Fibroblast of skin of right biceps (primary cell): ENCODE results near the gene POGLUT2.
A peak's percentile ranks its signal among the peaks of the same experiment; 100 is the strongest.
"Not testable (repeated sequence)": the region's sequence is repeated elsewhere in the genome, so short reads cannot be mapped to it uniquely, and the experiment has no call there.

Experiments used
- DNase-seq: peaks from one replicate; pipeline ENCODE4 v3.0.0-alpha.2; 2013

Gene POGLUT2

GRCh38 chr13:102800145-102801041 is 1.6 kb upstream of the POGLUT2 start:
- DNase-seq: peak; percentile 85

- DNase-seq: no peak
Measured at GRCh38 chr13:102799426-102800144, 809 bp upstream of the POGLUT2 start.

DNA sequence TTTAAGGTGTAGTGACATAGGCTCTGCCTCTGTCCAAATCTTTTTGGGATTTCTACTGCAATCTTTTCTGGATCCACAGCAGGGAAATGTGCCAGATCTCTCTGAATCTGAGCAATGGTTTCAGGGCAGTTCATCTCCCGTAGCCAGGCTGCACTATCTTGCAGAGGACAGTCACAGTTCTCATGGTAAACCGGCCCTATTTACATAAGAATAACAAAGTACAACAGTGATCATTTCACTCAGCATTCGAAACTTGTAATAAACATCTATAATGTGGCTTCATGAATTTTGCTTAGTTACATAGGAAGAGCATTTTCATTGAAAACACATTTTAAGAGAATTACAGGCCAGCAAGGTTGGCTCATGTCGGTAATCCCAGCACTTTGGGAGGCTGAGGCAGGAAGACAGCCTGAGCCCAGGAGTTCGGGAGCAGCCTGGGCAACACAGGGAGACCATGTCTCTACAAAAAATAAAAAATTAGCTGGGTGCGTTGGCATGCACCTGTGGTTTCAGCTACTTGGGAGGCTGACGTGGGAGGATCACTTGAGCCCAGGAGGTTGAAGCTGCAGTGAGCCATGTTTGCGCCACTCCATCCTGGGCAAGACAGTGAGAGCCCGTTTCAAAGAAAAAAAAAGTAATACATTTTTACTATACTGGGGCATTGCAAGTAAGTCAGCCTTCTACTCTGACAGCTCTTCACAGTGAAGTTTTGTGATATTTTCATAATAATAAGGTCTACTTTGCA is 5.0 kb downstream of the POGLUT2 start:
- DNase-seq: no peak

DNA sequence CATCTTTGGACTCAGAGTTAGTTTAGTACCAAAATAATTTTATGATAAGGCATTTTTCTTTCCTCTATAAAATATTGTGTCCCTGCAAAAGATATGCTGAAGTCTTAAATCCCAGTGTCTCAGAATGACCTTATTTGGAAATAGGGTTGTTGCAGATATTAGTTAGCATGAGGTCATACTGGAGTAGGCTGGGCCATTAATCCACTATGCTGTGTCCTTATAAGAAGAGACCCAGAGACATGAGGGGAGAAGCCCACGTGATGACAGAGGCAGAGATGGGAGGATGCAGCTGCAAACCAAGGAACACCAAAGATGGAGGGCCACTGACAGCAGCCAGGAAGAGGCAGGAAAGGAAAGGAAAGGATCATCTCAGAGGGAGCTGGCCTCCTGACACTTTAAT is 6.4 kb downstream of the POGLUT2 start:
- DNase-seq: peak; percentile 40

DNA sequence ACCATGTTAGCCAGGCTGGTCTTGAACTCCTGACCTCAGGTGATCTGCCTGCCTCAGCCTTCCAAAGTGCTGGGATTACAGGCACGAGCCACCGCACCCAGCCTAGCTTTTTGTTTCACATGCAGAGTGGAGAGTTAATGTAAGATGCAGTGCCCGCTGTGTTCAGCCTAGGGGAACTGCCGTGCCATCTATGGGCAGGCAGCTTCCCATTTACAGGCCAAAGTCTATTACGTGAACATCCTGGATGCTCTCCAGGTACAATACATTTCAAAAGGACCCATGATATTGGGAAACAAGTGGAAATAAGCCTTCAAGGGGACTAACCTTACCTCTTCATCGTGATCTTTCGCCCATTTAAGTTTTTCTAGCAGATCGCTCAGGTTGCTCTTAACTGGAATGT is 10.1 kb downstream of the POGLUT2 start:
- DNase-seq: no peak

DNA sequence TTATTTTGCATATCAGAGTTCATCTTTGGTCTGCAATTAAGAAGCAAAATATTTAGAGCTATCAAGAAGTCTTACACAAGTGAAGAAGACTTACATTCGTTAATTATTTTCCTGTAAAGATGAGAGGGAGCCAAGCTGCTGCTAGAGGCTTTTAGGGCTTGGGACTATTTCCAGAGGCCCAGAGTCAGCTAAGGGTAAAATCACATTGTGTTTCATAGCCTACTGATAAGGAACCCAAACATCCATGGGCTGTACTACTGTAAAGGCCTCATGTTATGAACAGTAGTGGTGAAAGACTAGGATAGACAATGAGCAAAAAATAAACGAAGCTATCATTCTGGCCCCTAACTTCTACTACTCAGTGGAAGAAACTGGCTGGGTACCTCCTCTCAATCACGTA is 14.3 kb downstream of the POGLUT2 start:
- no peak for DNase-seq

GRCh38 chr13:102781591-102781990 is 17.2 kb downstream of the POGLUT2 start:
- DNase-seq: no peak

DNA sequence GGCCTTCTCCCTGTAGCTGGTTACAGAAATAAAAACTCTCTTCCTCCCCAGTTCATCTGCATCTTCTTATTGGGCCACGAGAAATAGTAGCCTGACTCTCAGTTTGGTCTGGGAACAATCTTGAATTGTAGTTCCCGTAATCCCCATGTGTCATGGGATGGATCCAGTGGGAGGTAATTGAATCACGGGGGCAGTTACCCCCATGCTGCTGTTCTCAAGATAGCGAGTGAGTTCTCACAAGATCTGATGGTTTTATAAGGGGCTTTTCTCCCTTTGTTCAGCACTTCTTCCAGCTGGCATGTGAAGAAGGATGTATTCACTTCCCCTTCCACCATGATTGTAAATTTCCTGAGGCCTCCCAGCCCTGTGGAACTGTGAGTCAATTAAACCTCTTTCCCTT is 18.1 kb downstream of the POGLUT2 start:
- DNase-seq: not testable (repeated sequence)

DNA sequence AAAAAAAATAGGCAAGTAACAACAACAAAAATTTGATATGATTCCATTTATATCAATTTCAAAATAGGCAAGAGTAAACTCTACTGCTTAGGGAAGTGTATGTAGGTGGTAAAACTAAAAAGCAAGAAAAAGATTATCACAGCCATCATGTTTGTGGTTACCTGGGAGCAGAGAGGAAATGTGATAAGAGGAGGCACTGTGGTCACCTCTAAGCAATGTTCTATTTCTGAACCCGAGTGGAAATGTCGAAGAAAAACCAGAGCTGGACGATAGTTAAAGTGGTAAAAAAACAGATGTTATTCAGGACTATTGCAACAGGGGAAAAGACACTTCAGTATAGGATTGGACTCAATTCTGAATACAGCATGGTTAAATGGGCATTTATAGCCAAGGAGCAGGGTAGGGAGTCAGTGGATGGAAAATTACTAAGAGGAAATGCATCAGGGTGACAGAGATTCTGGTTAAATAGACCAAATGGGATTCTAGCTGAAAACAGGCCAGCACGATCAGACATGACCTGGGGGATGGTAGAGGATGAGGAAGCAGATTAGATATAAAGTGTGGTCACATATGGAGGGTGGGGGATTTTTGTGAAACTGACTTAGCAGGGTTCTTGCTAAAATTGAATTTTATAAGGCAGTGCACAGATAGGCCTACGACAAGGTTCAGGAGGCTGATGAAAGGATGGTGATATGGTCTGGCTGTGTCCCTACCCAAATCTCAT is 19.2 kb downstream of the POGLUT2 start:
- DNase-seq: no peak

DNA sequence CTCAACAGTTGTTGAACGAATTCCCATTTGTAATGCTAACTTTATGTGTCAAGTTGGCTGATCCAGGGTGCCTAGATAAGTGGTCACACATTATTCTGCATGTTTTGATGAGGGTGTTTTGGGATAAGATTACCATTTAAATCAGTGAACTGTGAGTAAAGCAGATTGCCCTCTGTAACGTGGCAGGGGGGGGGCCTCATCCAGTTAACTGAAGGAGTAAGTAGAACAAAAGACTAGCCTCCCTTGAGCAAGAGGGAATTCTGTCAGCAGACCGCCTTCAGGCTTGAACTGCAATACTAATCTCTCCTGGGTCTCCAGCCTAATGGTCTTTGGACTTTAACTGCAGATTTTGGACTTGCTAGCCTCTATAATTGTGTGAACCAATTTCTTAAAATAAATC is 21.0 kb downstream of the POGLUT2 start:
- DNase-seq: no peak

DNA sequence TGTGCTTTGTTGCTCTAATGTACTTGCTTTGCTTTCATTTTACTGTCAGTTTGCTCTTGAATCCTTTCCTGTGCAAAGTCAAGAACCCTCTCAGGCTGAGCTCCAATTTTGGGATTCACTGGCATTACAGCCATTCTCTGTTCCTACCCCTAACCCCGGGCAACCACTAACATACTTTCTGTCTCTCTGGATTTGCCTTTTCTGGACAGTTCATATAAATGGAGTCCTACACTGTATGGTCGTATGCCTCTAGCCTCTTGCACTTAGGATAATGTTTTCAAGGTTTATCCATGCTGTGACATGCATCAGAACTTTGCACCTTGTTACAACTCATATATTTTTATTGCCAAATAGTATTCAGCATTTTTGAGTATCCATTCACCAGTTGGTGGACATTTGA is 22.5 kb downstream of the POGLUT2 start:
- no peak for DNase-seq

DNA sequence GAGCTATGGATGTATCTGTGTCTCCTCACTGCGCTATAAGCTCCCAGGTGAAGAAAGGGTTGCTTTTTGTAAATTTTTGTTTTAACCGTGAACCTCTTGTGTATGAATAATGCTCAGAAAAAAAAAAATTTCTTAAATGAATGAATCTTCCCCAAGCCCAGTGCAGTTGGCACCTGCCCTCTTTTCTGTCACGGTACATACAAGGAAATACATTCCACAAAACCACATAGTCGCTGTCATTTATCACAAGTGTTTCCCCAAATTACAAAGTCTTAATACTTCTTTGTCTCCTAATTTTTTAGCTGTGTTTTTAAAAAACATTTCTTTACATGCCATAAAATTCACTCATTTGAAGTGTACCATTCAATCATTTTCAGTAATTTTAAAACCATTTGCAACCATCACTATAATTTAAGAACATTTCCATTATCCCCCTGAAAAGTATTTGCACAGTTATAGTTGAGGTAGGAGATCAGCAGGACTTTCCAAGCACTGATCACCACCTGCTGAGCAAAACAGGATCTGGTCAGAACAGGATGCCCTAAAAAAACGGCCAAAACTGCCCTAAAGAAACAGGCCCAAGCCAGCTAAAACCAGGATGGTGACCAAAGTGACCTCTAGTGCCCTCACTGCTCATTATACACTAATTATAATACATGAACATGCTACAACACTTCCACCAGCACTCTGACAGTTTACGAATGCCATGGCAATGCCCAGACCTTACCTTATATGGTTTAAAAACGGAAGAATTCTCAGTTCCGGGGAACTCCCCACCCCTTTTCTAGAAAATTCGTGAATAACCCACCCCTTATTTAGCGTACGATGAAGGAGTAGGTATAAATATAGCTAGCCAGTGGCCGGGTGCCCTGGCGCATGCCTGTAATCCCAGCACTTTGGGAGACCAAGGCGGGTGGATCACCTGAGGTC is 23.9 kb downstream of the POGLUT2 start:
- DNase-seq: no peak

DNA sequence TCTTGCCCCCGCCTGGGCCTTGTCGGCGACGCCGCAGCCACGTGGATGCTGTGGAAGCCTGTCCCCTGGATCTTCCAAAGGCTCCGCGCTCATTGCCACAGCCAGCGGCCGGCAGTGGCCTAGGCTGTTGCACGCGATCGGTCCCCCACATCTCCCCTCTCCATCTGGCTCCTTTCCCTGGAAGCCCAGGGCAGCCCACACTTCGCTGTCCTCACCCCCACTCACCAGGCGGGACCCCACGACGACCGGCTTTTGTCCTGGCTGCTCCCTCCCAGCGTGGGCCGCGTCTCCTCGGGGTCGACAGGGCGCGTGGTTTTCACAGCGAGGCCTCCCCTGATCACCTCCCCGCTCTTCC is 24.6 kb downstream of the POGLUT2 start:
- DNase-seq: no peak

DNA sequence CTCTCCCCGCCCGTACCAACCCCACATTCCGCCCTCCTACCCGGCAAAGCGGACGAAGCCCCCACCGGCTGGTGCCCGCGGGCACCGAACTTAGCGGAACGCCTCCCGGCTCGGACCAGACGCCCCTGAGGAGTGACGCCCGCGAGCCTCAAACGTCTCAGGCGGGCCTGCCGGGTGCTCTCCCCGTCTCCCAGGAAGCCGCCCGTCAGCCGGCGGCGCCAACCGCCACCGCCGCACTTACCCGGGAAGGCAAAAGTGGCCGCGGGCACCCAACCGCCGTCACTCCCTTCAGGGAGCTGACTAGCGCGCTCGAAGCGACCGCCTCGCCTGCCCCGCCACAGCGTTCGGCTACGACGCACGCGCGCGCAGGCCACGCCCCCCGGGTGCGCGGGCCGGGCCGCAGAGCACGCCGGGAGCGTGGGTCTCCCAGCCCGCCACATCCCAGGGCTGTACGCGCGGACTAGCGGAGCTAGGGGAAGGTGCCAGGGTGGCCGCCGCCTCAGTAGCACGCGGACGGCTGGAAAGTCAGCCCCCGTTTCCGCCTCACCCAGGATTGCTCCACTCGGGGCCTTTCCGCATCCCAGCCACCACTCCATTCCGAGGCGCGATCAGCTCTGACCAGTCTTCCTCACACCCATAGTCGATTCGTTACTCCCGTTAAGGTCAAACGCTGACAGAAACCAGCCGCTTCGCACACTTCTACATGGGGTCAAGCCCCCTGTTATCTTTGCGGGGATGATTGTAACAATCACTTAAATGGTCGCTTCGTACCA is 25.1 kb downstream of the POGLUT2 start, which contains the start of gene TEX30:
TSS of gene TEX30 (minus strand) at position 346 of the 773 bp plus-strand sequence. CDS start 3,760 bp downstream, outside the sequence.
- peak; percentile 89 for DNase-seq

DNA sequence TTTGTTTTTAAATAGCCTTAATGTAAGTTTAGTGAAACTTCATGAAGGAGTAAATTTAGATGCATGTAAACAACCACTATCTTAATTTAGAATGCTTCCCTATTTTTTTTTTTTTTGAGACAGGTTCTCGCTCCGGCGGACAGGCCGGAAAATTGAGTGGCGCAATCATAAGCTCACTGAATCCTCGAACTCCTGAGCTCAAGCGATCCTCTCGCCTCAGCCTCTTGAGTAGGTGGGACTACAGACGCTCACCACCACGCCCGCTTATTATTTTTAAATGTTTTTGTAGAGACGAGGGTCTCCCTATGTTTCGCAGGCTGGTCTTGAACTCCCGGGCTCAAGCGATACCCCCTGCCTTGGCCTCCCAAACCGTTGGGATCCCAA is 26.7 kb downstream of the POGLUT2 start:
- DNase-seq: no peak

DNA sequence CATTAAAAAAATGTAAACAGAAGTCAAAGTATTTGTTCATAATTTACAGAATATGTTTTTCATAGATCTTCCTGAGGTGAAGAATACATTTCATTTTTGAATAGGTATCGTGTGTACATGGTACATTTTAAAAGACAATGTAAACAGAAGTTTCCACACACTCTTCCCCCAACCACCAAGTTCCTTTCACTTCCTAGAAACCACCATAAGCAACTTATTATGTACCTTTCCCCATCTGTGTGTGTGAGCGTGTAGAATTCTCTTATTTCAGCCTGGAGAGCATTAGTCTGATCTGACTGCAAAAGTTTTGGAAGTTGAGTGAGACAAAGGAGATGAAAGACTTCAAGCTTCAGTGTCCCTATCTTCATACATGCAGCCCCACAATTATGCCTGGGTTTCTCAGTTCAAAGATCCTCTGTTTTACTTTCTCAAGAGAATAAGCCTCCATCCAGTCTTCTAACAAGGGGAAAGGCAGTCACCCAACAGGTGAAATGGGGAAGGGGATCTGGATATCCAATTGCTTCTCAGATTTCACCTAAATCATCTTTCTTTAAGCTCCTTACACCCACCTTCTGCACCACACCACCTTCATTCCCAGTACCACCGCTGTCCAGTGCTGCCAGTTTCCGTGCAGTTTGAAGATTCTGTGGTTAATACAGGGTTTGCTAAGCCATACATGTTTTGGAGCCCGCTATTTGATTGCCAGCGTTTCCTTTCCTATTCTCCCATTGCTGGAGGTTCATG is 27.3 kb downstream of the POGLUT2 start:
- no peak for DNase-seq

GRCh38 chr13:102770435-102770834 is 28.3 kb downstream of the POGLUT2 start:
- peak; percentile 6 for DNase-seq

DNA sequence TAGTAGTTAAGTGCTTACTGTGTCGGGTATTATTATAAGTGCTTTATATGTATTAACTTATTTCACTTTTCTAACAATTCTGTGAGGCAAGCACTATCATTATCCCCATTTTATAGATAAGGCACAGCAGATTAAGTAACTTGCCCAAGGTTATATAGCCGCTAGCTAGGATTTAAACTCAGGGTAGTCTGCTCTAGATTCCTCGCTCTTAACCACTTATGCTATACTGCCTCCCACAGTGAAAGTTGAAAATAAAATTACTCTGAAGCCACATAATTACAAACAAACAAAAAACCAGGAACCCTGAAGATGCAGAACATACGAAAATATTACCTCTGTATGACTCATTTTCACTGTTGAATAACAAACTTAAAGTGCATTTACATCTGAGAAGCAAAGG is 29.1 kb downstream of the POGLUT2 start:
- DNase-seq: no peak

DNA sequence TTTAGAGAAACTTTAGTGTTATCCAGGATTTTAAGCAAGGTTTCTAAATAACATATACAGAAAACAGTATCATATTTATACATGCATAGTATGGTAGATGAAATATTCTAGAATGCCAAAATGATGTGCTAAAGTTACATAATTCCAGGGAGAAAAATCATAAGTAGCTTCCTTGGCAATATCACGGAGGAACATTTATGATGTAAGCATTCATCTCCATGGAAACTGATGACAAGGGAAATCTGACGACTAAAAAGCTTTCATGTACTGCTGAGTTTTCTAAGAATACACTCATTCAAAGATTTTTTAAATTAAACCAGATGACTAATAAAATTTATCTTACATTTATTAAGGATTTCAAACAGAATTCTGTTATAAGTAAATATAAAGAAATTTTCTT is 29.9 kb downstream of the POGLUT2 start:
- no peak for DNase-seq

GRCh38 chr13:102763741-102764140 is 35.0 kb downstream of the POGLUT2 start:
- DNase-seq: no peak
